Stimulated activated CD4-positive, alpha-beta T cell treated with anti-CD3 and anti-CD28 coated beads, Interleukin-1b, Interleukin-23, amount 100 ng/mL, for 1 hour (primary cell): ENCODE results near the gene ZFAND3.
A peak's percentile ranks its signal among the peaks of the same experiment; 100 is the strongest.

ENCODE experiments used
- DNase-seq, 2 donors: peaks; one replicate each; pipeline ENCODE4 v3.0.0-alpha.2; 2020; ENCODE audit warnings: low read depth in 2 of 2

ZFAND3 gene

GRCh38 chr6:37819177-37819801, at the start of gene ZFAND3:
TSS of gene ZFAND3 (plus strand) at chr6:37819727. CDS start at chr6:37819946, 219 bp downstream.
- DNase-seq = peak; percentile 73 to 80

GRCh38 chr6:37774028-37774680, 45.4 kb upstream of the ZFAND3 start:
- DNase-seq = no peak

GRCh38 chr6:37776566-37776965, 43.0 kb upstream of the ZFAND3 start:
- DNase-seq = no peak

GRCh38 chr6:37777272-37777834, 42.2 kb upstream of the ZFAND3 start:
- DNase-seq = no peak

GRCh38 chr6:37779111-37779800, 40.3 kb upstream of the ZFAND3 start:
- DNase-seq = no peak

GRCh38 chr6:37779902-37780628, 39.5 kb upstream of the ZFAND3 start:
- DNase-seq = no peak

GRCh38 chr6:37781788-37782187, 37.7 kb upstream of the ZFAND3 start:
- DNase-seq = no peak

- no peak for DNase-seq
Observed at GRCh38 chr6:37783025-37783855, 36.3 kb upstream of the ZFAND3 start.

GRCh38 chr6:37783856-37784584, 35.5 kb upstream of the ZFAND3 start:
- DNase-seq = no peak

- no peak for DNase-seq
Observed at GRCh38 chr6:37784585-37784967, 35.0 kb upstream of the ZFAND3 start.

GRCh38 chr6:37785002-37785662, 34.4 kb upstream of the ZFAND3 start:
- DNase-seq = no peak

GRCh38 chr6:37785663-37786270, 33.8 kb upstream of the ZFAND3 start:
- DNase-seq = no peak

GRCh38 chr6:37787216-37787615, 32.3 kb upstream of the ZFAND3 start:
- no peak for DNase-seq

- no peak for DNase-seq
Observed at GRCh38 chr6:37788259-37788658, 31.3 kb upstream of the ZFAND3 start.

- DNase-seq = peak; percentile 63 to 70
Observed at GRCh38 chr6:37791156-37791919, 28.2 kb upstream of the ZFAND3 start.

- DNase-seq = no peak
Observed at GRCh38 chr6:37792457-37793033, 27.0 kb upstream of the ZFAND3 start.

- no peak for DNase-seq
Observed at GRCh38 chr6:37793067-37793466, 26.5 kb upstream of the ZFAND3 start.

GRCh38 chr6:37794825-37795224, 24.7 kb upstream of the ZFAND3 start:
- DNase-seq = no peak
